HEK293 (cell line): ENCODE measurements around the gene ADM.

Source experiments
- CTCF ChIP-seq: fragments of 450-650 bp; formaldehyde crosslinking; IDR thresholded peaks from 2 replicates; pipeline ENCODE4 v1.5.1; 2016; ENCODE audit warnings: missing biosample characterization, missing genetic modification characterization
- KLF1 ChIP-seq: fragments of 450-650 bp; formaldehyde crosslinking; IDR thresholded peaks from 2 replicates; pipeline ENCODE4 v1.5.1; 2016; ENCODE audit warnings: missing biosample characterization, missing genetic modification characterization
- SP2 ChIP-seq: fragments of 450-650 bp; formaldehyde crosslinking; IDR thresholded peaks from 2 replicates; pipeline ENCODE4 v1.5.1; 2016; ENCODE audit warnings: missing biosample characterization, missing genetic modification characterization
- YY1 ChIP-seq: fragments of 450-650 bp; formaldehyde crosslinking; IDR thresholded peaks from 2 replicates; pipeline ENCODE4 v1.5.1; 2018; ENCODE audit warnings: missing biosample characterization, missing genetic modification characterization
- ZBTB20 ChIP-seq: fragments of 450-650 bp; formaldehyde crosslinking; IDR thresholded peaks from 2 replicates; pipeline ENCODE4 v1.5.1; 2016; ENCODE audit warnings: missing biosample characterization, missing genetic modification characterization
- ZBTB7A ChIP-seq: fragments of 450-650 bp; formaldehyde crosslinking; IDR thresholded peaks from 2 replicates; pipeline ENCODE4 v1.5.1; 2016; ENCODE audit warnings: low read depth, missing biosample characterization, missing genetic modification characterization
- ZNF280D ChIP-seq: fragments of 450-650 bp; formaldehyde crosslinking; IDR thresholded peaks from 2 replicates; pipeline ENCODE4 v1.5.1; 2016; ENCODE audit warnings: missing biosample characterization, missing genetic modification characterization
- ZNF529 ChIP-seq: fragments of 450-650 bp; formaldehyde crosslinking; IDR thresholded peaks from 2 replicates; pipeline ENCODE4 v1.5.1; 2017; ENCODE audit warnings: missing genetic modification characterization, missing biosample characterization; ENCODE audit not compliant: insufficient replicate concordance
- ZNF580 ChIP-seq: fragments of 450-650 bp; formaldehyde crosslinking; IDR thresholded peaks from 2 replicates; pipeline ENCODE4 v1.5.1; 2016; ENCODE audit warnings: missing biosample characterization, missing genetic modification characterization

- TF ChIP-seq ZBTB20 (tag by site-specific recombination) (no peak), CTCF (no peak), ZNF280D (tag by site-specific recombination) (no peak), KLF1 (tag by site-specific recombination) (no peak), ZNF529 (no peak), YY1 (no peak), ZNF580 (tag by site-specific recombination) (no peak), ZBTB7A (tag by site-specific recombination) (no peak), SP2 (tag by site-specific recombination) (no peak)
These were observed 49.3 kb upstream of the ADM start for GRCh38 chr11:10255388-10256125.
